ENCODE results near the gene ANAPC10.
"Not testable (repeated sequence)": the region's sequence is repeated elsewhere in the genome, so short reads cannot be mapped to it uniquely, and the experiment has no call there.

DNA sequence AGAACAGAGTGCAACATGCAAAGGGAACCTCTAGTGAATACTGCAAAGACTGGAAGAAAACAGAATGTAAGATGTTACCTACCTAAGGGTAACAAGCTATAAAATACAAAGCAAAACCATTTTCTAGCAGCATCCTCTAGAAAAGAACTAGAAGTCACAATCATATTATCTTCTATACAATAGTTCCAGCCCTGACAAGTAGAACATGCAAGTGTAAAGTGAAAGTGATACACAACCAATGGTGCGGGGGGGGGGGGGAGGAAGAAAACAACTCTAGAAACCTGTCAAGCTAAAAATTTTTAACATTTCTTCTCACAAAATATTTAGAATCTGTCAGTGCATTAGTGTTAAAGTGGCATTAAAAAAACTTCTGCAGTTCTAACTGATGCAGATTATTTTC lies 38.2 kb upstream of the ANAPC10 start:
- TF ChIP-seq ZFP3 (CRISPR knock-in tag; IDR thresholded peaks at IDR 0.05); ZNF565 (CRISPR knock-in tag; conservative IDR thresholded peaks at IDR 0.05; ENCODE audit: low read depth): not testable (repeated sequence)
- TF ChIP-seq, protein P1, sequence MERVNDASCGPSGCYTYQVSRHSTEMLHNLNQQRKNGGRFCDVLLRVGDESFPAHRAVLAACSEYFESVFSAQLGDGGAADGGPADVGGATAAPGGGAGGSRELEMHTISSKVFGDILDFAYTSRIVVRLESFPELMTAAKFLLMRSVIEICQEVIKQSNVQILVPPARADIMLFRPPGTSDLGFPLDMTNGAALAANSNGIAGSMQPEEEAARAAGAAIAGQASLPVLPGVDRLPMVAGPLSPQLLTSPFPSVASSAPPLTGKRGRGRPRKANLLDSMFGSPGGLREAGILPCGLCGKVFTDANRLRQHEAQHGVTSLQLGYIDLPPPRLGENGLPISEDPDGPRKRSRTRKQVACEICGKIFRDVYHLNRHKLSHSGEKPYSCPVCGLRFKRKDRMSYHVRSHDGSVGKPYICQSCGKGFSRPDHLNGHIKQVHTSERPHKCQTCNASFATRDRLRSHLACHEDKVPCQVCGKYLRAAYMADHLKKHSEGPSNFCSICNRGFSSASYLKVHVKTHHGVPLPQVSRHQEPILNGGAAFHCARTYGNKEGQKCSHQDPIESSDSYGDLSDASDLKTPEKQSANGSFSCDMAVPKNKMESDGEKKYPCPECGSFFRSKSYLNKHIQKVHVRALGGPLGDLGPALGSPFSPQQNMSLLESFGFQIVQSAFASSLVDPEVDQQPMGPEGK (CRISPR knock-in tag; IDR thresholded peaks at IDR 0.05; ENCODE audit: borderline replicate concordance), result not testable (repeated sequence)
